ENCODE results near the gene NPLOC4. TPM values are rescaled to one million over a fixed set of nuclear protein-coding genes. Genes with fewer than 3 reads are reported as not detected.

Gene NPLOC4
- total RNA-seq, 1 donor from 2014 or later: 87.5 TPM

- Histone ChIP-seq H3K27ac (replicated peaks) (peak within 1 kb of the TSS; percentile 99), H3K27me3 (ENCODE audit: low read depth) (no peaks in the 10 kb centered on the region), H3K36me3 (peaks cover 45% of the 10 kb centered on the region), H3K4me3 (peak within 1 kb of the TSS; percentile 93), H3K4me1 (peaks cover 86% of the 10 kb centered on the region), H3K9me3 (replicated peaks) (peaks cover 3% of the 10 kb centered on the region)
- intact Hi-C loops (cut with micrococcal nuclease): no loop called here
- no peak for TF ChIP-seq CTCF (IDR thresholded peaks at IDR 0.05; ENCODE audit: borderline replicate concordance)
- peak; percentile 93 for DNase-seq
These were observed 124.1 kb downstream of the NPLOC4 start, which contains the start of gene ACTG1 for GRCh38 chr17:81512562-81513371. Gene ACTG1 (minus strand): TSS chr17:81512799. CDS start chr17:81512354, 445 bp downstream.

GRCh38 chr17:81511804-81512561 is 124.9 kb downstream of the NPLOC4 start:
- no peak for DNase-seq
- peak overlapping the region; percentile 93 for H3K4me3 ChIP-seq
- H3K27ac ChIP-seq (replicated peaks): peak overlapping the region; percentile 99
- peaks cover 4% of the 10 kb centered on the region for H3K9me3 ChIP-seq (replicated peaks)
- peaks cover 78% of the 10 kb centered on the region for H3K4me1 ChIP-seq
- TF ChIP-seq CTCF (IDR thresholded peaks at IDR 0.05; ENCODE audit: borderline replicate concordance): no peak
- H3K36me3 ChIP-seq: peaks cover 45% of the 10 kb centered on the region
- H3K27me3 ChIP-seq (ENCODE audit: low read depth): no peaks in the 10 kb centered on the region
- intact Hi-C loops (cut with micrococcal nuclease): no loop called here

- peaks cover 4% of the 10 kb centered on the region for H3K9me3 ChIP-seq (replicated peaks)
- no peaks in the 10 kb centered on the region for H3K27me3 ChIP-seq (ENCODE audit: low read depth)
- H3K4me3 ChIP-seq: peak overlapping the region; percentile 93
- H3K4me1 ChIP-seq: peaks cover 73% of the 10 kb centered on the region
- intact Hi-C loops (cut with micrococcal nuclease): no loop called here
- TF ChIP-seq CTCF (IDR thresholded peaks at IDR 0.05; ENCODE audit: borderline replicate concordance): no peak
- peak overlapping the region; percentile 99 for H3K27ac ChIP-seq (replicated peaks)
- peaks cover 42% of the 10 kb centered on the region for H3K36me3 ChIP-seq
- no peak for DNase-seq
These were observed 125.4 kb downstream of the NPLOC4 start for GRCh38 chr17:81511554-81511803.

- peak overlapping the region; percentile 93 for H3K4me3 ChIP-seq
- H3K36me3 ChIP-seq: peaks cover 40% of the 10 kb centered on the region
- no peak for DNase-seq
- intact Hi-C loops (cut with micrococcal nuclease): no loop called here
- TF ChIP-seq CTCF (IDR thresholded peaks at IDR 0.05; ENCODE audit: borderline replicate concordance): no peak
- H3K27me3 ChIP-seq (ENCODE audit: low read depth): no peaks in the 10 kb centered on the region
- H3K9me3 ChIP-seq (replicated peaks): peaks cover 4% of the 10 kb centered on the region
- peaks cover 68% of the 10 kb centered on the region for H3K4me1 ChIP-seq
- H3K27ac ChIP-seq (replicated peaks): peak overlapping the region; percentile 99
These were observed 125.9 kb downstream of the NPLOC4 start for GRCh38 chr17:81510785-81511553.
